C4-2B (cell line): Measurements from ENCODE around the gene SEPTIN10.

Source experiments
- ZFX ChIP-seq: fragments of 450-650 bp; IDR thresholded peaks from 2 replicates; pipeline ENCODE4 v1.6.1; 2017
- TF ChIP-seq, protein P1 (sequence below): fragments of 450-650 bp; conservative IDR thresholded peaks from 2 replicates; pipeline ENCODE4 v1.5.1; 2017; ENCODE audit warnings: mild to moderate bottlenecking

DNA sequence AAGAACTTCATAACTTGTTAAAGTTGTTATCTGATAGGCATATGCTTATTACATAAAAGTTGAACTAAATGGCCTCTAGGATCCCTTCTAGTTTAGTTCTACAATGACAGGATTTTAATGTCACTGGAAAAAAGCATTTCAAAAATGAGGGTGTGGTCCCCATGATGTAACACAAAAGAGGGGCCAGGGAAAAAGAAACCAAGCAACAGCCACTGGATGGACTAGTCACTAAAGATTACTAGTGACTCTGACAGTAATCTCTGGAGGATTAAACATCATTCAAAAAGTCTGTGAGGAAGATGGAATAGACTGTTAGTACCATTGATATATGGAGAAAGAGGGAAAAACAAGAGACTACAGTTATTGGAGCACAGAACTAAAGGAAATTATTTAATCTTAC, 22.6 kb downstream of the SEPTIN10 start:
- TF ChIP-seq, protein P1, sequence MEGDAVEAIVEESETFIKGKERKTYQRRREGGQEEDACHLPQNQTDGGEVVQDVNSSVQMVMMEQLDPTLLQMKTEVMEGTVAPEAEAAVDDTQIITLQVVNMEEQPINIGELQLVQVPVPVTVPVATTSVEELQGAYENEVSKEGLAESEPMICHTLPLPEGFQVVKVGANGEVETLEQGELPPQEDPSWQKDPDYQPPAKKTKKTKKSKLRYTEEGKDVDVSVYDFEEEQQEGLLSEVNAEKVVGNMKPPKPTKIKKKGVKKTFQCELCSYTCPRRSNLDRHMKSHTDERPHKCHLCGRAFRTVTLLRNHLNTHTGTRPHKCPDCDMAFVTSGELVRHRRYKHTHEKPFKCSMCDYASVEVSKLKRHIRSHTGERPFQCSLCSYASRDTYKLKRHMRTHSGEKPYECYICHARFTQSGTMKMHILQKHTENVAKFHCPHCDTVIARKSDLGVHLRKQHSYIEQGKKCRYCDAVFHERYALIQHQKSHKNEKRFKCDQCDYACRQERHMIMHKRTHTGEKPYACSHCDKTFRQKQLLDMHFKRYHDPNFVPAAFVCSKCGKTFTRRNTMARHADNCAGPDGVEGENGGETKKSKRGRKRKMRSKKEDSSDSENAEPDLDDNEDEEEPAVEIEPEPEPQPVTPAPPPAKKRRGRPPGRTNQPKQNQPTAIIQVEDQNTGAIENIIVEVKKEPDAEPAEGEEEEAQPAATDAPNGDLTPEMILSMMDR: no peak
- no peak for TF ChIP-seq ZFX
